Stomach (tissue), 4 donors: ENCODE measurements around the gene PHB1.

Source experiments
- CTCF ChIP-seq, 7 experiments: fragments of 450-650 bp in 4 of 7; fragments of 200-600 bp in 3 of 7; sonication (generic) in 3 of 7; IDR thresholded peaks; one replicate each; pipeline ENCODE4 v1.5.1; 2016 to 2019; ENCODE audit warnings: antibody characterized with exemption in 7 of 7, control low read depth in 2 of 7, mild to moderate bottlenecking in 1 of 7
- EP300 ChIP-seq: sonication (generic); formaldehyde crosslinking; IDR thresholded peaks from one replicate; pipeline ENCODE4 v1.6.1; 2017; ENCODE audit warnings: antibody characterized with exemption
- POLR2A ChIP-seq, 4 donors: fragments of 450-650 bp; IDR thresholded peaks; one replicate each; pipeline ENCODE4 v1.6.1; 2016; ENCODE audit warnings: antibody characterized with exemption in 4 of 4, control low read depth in 2 of 4, mild to moderate bottlenecking in 1 of 4, moderate library complexity in 1 of 4
- POLR2AphosphoS5 ChIP-seq, 3 donors: sonication (generic); formaldehyde crosslinking; IDR thresholded peaks; one replicate each; pipeline ENCODE4 v1.6.1; 2016; ENCODE audit warnings: antibody characterized with exemption in 3 of 3

GRCh38 chr17:49375544-49375943, 39.1 kb downstream of the PHB1 start:
- no peak for TF ChIP-seq CTCF (IDR thresholded peaks at IDR 0.05)
- TF ChIP-seq EP300, result no peak
- no peak for TF ChIP-seq POLR2AphosphoS5 (IDR thresholded peaks at IDR 0.05)
- no peak for TF ChIP-seq POLR2A (IDR thresholded peaks at IDR 0.05)
